Activated naive CD8-positive, alpha-beta T cell (primary cell): Measurements from ENCODE around the gene NCOR2.

ENCODE experiments used
- H3K27ac Mint-ChIP-seq: one replicate; pipeline ENCODE4 v1.8.0; 2021; ENCODE audit warnings: mixed read lengths
- H3K27me3 Mint-ChIP-seq: one replicate; pipeline ENCODE4 v1.8.0; 2021; ENCODE audit warnings: mixed read lengths
- H3K36me3 Mint-ChIP-seq: one replicate; pipeline ENCODE4 v1.8.0; 2021; ENCODE audit warnings: mixed read lengths
- H3K4me1 Mint-ChIP-seq: one replicate; pipeline ENCODE4 v1.8.0; 2021; ENCODE audit warnings: low read depth, mixed read lengths
- H3K4me3 Mint-ChIP-seq: one replicate; pipeline ENCODE4 v1.8.0; 2021; ENCODE audit warnings: mild to moderate bottlenecking, mixed read lengths
- H3K9me3 Mint-ChIP-seq: one replicate; pipeline ENCODE4 v1.8.0; 2021; ENCODE audit warnings: low read depth, mixed read lengths

NCOR2 gene

GRCh38 chr12:124605883-124606774 is 38.7 kb upstream of the NCOR2 start:
- no peak overlapping the region for H3K4me3 Mint-ChIP-seq
- peaks cover 25% of the 10 kb centered on the region for H3K4me1 Mint-ChIP-seq
- no peak overlapping the region for H3K27ac Mint-ChIP-seq

GRCh38 chr12:124605150-124605882 is 37.9 kb upstream of the NCOR2 start:
- Mint-ChIP-seq H3K4me3 (no peak overlapping the region), H3K9me3 (no peaks in the 10 kb centered on the region), H3K27ac (no peak overlapping the region), H3K27me3 (no peaks in the 10 kb centered on the region), H3K4me1 (peaks cover 21% of the 10 kb centered on the region), H3K36me3 (no peaks in the 10 kb centered on the region)

More at GRCh38 chr12:124605883-124606774, 38.7 kb upstream of the NCOR2 start:
- Mint-ChIP-seq H3K27me3 (no peaks in the 10 kb centered on the region), H3K36me3 (no peaks in the 10 kb centered on the region), H3K9me3 (no peaks in the 10 kb centered on the region)

- Mint-ChIP-seq H3K9me3 (no peaks in the 10 kb centered on the region), H3K4me1 (peaks cover 15% of the 10 kb centered on the region), H3K27me3 (no peaks in the 10 kb centered on the region), H3K27ac (no peak overlapping the region), H3K4me3 (no peak overlapping the region), H3K36me3 (no peaks in the 10 kb centered on the region)
These were observed 36.9 kb upstream of the NCOR2 start for GRCh38 chr12:124604264-124604680.

GRCh38 chr12:124603831-124604251 is 36.4 kb upstream of the NCOR2 start:
- no peaks in the 10 kb centered on the region for H3K27me3 Mint-ChIP-seq
- H3K36me3 Mint-ChIP-seq: no peaks in the 10 kb centered on the region
- no peak overlapping the region for H3K27ac Mint-ChIP-seq
- no peaks in the 10 kb centered on the region for H3K9me3 Mint-ChIP-seq
- H3K4me1 Mint-ChIP-seq: peaks cover 13% of the 10 kb centered on the region
- no peak overlapping the region for H3K4me3 Mint-ChIP-seq

DNA sequence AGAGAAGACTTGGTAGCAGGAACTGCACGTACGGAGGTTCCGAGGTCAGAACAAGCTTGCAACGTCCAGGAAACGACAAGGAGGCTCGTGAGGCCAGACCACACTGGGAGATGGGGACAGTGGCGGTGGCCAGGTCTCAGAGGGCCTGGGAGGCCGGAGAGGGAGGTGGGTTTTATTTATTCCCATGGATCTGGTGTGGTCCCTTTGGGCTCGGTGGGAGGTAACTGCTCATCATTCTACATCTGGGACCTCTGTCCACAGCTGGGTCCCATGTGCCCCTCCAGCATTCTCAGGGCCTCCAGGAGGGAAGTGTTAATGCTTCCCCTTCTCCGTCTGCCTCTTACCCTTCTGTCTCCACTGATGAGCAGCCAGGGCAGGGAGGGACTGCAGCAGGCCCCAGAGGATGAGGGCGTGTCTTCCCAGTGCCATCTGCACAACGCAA is 35.7 kb upstream of the NCOR2 start:
- H3K9me3 Mint-ChIP-seq: no peaks in the 10 kb centered on the region
- no peaks in the 10 kb centered on the region for H3K27me3 Mint-ChIP-seq
- no peaks in the 10 kb centered on the region for H3K36me3 Mint-ChIP-seq
- H3K4me3 Mint-ChIP-seq: no peak overlapping the region
- peaks cover 6% of the 10 kb centered on the region for H3K4me1 Mint-ChIP-seq
- no peak overlapping the region for H3K27ac Mint-ChIP-seq

DNA sequence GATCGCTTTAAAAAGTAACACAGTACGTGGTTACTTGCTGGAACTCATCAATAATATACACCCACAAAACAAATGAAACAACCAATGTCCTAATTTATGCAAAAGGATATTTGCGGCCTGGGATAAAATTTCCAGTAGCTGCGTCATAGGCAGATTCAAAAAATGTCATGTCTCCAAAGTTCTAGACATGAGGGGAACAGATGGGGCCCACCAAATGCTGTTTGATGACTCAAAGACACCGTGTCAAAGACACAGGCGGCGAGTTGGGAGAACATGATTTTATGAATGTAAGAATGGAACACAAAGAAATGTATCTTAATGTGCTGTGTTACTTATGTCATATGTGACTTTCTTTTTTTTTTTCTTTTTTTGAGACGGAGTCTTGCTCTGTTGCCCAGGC is 34.3 kb upstream of the NCOR2 start:
- H3K27ac Mint-ChIP-seq: no peak overlapping the region
- no peak overlapping the region for H3K4me3 Mint-ChIP-seq
- H3K4me1 Mint-ChIP-seq: peaks cover 2% of the 10 kb centered on the region
- H3K36me3 Mint-ChIP-seq: no peaks in the 10 kb centered on the region
- H3K9me3 Mint-ChIP-seq: no peaks in the 10 kb centered on the region
- H3K27me3 Mint-ChIP-seq: peaks cover 2% of the 10 kb centered on the region

DNA sequence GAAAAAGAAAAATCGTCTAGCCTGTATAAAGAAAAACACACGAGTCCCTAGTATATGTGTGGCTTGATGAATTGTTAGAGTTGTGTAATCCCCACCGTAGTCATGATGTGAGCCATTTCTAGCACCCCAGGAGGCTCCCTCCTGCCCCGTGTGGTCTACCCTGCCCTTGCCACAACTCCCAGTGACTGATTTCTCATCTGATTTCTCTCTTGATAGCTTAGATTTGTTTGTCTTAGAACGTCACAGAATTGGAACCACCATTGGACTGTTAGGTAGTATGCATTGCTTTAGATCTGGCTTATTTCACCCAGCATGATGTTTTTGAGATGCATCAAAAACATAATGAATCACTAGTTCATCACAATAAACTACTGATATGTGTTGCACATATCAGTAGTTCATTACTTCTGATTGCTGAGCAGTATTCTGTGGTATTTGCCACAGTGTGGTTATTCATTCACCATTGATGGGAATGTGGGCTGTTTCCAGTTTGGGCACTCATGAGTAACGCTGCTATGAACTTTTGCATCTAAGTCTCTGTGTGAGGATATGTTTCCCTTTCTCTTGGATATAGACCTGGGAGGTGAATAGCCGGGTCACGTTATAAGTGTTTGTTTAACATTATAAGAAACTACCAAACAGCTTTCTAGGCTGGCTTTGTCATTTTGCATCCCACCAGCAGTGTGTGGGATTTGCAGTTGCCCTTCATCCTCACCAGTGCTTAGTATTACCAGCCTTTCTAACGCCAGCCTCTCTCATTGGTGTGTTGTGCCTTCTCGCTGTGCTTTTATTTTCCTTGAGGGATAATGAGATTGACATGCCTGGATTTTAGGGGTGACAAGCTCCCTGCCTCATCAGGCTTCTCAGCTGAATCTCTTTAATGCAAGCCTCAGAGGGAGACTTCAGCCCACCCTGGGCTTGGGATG is 31.9 kb upstream of the NCOR2 start:
- Mint-ChIP-seq H3K4me1 (peaks cover 2% of the 10 kb centered on the region), H3K27ac (no peak overlapping the region), H3K27me3 (peaks cover 3% of the 10 kb centered on the region), H3K9me3 (no peaks in the 10 kb centered on the region), H3K4me3 (no peak overlapping the region), H3K36me3 (no peaks in the 10 kb centered on the region)

GRCh38 chr12:124597041-124597440 is 29.6 kb upstream of the NCOR2 start:
- H3K27me3 Mint-ChIP-seq: peaks cover 3% of the 10 kb centered on the region
- H3K36me3 Mint-ChIP-seq: no peaks in the 10 kb centered on the region
- no peak overlapping the region for H3K27ac Mint-ChIP-seq
- no peaks in the 10 kb centered on the region for H3K9me3 Mint-ChIP-seq
- H3K4me3 Mint-ChIP-seq: no peak overlapping the region
- H3K4me1 Mint-ChIP-seq: peaks cover 2% of the 10 kb centered on the region

DNA sequence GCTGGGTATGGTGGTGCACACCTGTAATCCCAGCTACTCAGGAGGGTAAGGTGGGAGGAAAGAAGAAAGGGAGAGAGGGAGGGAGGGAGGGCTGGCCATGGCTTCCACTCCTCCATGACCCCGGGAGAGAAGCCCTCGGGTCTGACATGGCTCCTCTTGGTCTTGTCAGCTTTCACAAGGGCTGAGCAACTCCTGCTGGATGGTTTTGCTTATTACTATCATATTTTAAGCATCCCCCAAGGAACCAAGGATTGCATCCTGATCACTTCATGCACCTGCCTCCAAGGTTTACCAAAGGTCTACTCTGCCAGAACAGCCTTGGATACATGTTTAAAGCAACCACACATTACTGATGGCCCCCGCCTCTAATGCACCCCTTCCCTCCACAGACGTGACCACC is 28.0 kb upstream of the NCOR2 start:
- peaks cover 2% of the 10 kb centered on the region for H3K4me1 Mint-ChIP-seq
- H3K36me3 Mint-ChIP-seq: no peaks in the 10 kb centered on the region
- peaks cover 3% of the 10 kb centered on the region for H3K27me3 Mint-ChIP-seq
- H3K9me3 Mint-ChIP-seq: peaks cover 4% of the 10 kb centered on the region
- H3K4me3 Mint-ChIP-seq: no peak overlapping the region
- H3K27ac Mint-ChIP-seq: no peak overlapping the region

DNA sequence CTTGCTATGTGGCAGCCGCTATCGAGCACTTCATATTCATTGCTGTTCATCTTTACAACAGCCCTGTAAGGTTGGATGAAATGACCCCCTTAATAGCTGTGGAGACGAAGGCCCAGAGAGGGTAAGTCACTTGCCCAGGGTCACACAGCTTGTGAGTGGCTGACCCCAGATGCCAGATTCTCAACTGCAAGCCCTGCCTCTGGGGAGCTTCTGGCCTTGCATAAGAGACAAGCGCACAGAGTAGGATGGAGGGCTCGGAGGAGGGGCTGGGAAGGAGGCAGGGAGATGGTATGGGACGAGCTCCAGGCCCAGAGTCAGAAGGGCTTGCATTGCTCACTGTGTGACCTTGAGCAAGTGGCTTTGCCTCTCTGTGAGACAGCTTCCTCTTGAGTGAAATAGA is 27.4 kb upstream of the NCOR2 start:
- Mint-ChIP-seq H3K27ac (no peak overlapping the region), H3K4me1 (peaks cover 6% of the 10 kb centered on the region), H3K27me3 (peaks cover 3% of the 10 kb centered on the region)

DNA sequence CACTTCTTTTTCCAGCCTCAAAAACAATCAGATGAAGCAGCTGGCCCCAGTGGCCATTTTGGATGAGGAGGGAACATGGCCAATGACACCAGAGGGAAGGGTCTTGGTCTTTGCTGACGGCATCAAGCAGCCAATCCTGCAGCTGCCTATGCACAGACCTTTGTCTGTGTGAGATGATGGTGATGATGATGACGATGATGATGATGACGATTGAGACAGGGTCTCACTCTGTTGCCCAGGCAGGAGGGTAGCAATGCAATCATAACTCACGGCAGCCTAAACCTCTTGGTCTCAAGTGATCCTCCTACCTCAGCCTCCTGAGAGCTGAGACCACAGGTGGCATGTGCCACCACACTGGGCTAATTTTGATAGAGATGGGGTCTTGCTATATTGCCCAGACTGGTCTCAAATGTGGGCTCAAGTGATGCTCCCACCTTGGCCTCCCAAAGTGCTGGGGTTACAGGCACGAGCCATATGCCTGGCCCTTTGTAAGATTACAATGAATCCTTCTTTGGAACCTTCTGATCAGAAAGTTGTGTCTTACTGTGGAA is 26.5 kb upstream of the NCOR2 start:
- Mint-ChIP-seq H3K4me1 (peaks cover 15% of the 10 kb centered on the region), H3K9me3 (peaks cover 4% of the 10 kb centered on the region), H3K4me3 (no peak overlapping the region), H3K27me3 (peaks cover 3% of the 10 kb centered on the region), H3K36me3 (no peaks in the 10 kb centered on the region), H3K27ac (no peak overlapping the region)

More for the DNA sequence above, 27.4 kb upstream of the NCOR2 start:
- Mint-ChIP-seq H3K4me3 (no peak overlapping the region), H3K9me3 (peaks cover 4% of the 10 kb centered on the region), H3K36me3 (no peaks in the 10 kb centered on the region)

DNA sequence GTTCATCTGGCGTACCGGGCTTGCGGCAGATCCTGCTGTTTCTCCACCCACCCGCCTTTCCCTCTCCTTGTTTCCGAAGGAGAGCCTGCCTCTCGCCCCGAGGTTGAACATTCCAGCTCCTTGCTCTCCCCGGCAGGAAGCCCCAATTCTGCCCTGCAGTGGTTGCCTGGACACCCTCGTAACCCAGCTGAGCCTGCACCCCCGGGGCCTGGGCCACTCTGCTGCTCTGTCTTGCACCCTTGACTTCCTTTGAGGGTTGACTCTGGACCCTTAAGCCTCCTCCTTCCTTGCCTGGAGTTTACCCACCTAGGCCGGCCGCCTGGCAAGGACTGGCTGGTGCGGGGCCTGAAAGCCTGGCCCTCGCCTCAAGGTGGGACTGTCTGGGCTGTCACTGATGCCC is 25.8 kb upstream of the NCOR2 start:
- peaks cover 4% of the 10 kb centered on the region for H3K9me3 Mint-ChIP-seq
- H3K27ac Mint-ChIP-seq: no peak overlapping the region
- H3K36me3 Mint-ChIP-seq: no peaks in the 10 kb centered on the region
- peaks cover 21% of the 10 kb centered on the region for H3K4me1 Mint-ChIP-seq
- H3K4me3 Mint-ChIP-seq: no peak overlapping the region
- H3K27me3 Mint-ChIP-seq: peaks cover 3% of the 10 kb centered on the region

DNA sequence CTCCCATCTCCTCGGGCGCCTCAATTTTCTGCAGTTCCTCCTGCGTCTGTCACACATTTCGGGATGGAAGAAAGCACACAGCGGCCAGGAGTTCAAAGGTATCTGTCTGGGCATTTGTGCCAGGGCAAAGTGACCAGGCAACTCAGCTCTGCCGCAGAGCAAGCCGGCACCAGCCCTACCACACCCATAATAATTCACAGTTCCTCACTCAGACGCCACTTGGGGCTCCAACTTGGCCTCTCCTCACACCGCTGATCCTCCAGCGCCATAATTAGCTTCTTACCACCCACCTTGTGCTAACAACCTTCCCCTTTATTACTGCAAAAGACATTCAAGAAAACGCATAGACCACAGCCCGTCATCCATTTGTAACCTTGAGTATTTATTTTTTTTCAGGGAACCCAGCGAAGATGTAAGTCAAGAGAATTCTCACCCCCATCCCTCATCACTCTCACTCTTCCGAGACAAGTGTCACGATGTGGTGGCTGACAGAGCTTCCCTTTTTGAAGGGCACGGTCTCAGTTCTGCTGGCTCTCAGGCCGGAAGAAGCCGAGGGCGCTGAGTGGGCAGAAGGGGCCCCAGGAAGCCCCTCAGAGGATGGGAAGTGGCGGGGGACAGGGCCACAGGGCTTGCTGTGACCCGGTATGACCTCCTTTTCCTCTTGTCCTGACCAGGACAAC is 25.2 kb upstream of the NCOR2 start:
- Mint-ChIP-seq H3K27me3 (peaks cover 3% of the 10 kb centered on the region), H3K4me1 (peaks cover 24% of the 10 kb centered on the region), H3K9me3 (peaks cover 4% of the 10 kb centered on the region), H3K4me3 (no peak overlapping the region), H3K36me3 (no peaks in the 10 kb centered on the region), H3K27ac (no peak overlapping the region)

DNA sequence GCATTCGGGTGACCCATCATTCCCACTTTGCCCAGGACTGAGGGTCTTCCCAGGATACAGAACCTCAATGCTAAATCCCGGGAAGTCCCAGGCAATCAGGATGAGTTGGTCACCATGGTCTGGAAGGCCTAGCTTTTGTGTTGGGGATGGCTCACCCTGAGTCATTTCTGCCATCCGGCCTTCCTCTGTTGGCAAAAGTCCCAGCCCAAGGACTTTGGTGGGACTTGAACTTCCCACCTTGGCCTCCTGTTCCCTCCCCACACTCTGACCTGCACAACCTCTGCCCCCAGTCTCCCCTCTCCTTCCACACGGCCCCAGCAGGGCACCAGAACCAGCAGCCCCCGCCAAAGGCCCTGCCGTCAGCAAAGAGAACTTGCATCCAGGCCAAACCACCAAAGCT is 24.6 kb upstream of the NCOR2 start:
- peaks cover 24% of the 10 kb centered on the region for H3K4me1 Mint-ChIP-seq
- no peak overlapping the region for H3K27ac Mint-ChIP-seq
- H3K9me3 Mint-ChIP-seq: peaks cover 4% of the 10 kb centered on the region
- no peaks in the 10 kb centered on the region for H3K36me3 Mint-ChIP-seq
- peaks cover 1% of the 10 kb centered on the region for H3K27me3 Mint-ChIP-seq
- H3K4me3 Mint-ChIP-seq: no peak overlapping the region
